HepG2 (cell line): ENCODE results near the gene POU6F1. TPM values are rescaled to one million over a fixed set of nuclear protein-coding genes. Genes with fewer than 3 reads are reported as not detected.
A peak's percentile ranks its signal among the peaks of the same experiment; 100 is the strongest.

Experiments used
- DR1 ChIP-seq: sonication (generic); formaldehyde crosslinking; IDR thresholded peaks from 2 replicates; pipeline ENCODE4 v1.8.0; 2021; ENCODE audit warnings: mild to moderate bottlenecking, missing genetic modification reagents, inconsistent platforms
- FOXP1 ChIP-seq, 2 experiments: fragments of 450-650 bp in 1 of 2; IDR thresholded peaks; 2 replicates each; pipeline ENCODE4 v1.6.1; 2017 to 2018; ENCODE audit warnings: antibody characterized with exemption in 1 of 2
- GTF2F1 ChIP-seq: fragments of 150-350 bp; IDR thresholded peaks from 2 replicates; pipeline ENCODE4 v1.6.1; 2014; ENCODE audit warnings: low read length
- HIVEP1 ChIP-seq: sonication (generic); formaldehyde crosslinking; IDR thresholded peaks from 2 replicates; pipeline ENCODE4 v1.4.0; 2020; ENCODE audit warnings: mild to moderate bottlenecking, missing genetic modification reagents
- MYNN ChIP-seq: sonication (generic); formaldehyde crosslinking; IDR thresholded peaks from 2 replicates; pipeline ENCODE4 v1.4.0; 2020; ENCODE audit warnings: mild to moderate bottlenecking, low read depth, missing genetic modification reagents
- NCOR1 ChIP-seq: fragments of 200-600 bp; sonication (generic); IDR thresholded peaks from 2 replicates; pipeline ENCODE4 v1.7.0; 2017; ENCODE audit warnings: antibody characterized with exemption, low read length, borderline replicate concordance
- SMYD3 ChIP-seq: sonication (generic); formaldehyde crosslinking; IDR thresholded peaks from 2 replicates; pipeline ENCODE4 v1.8.1; 2023; ENCODE audit warnings: mild to moderate bottlenecking, missing genetic modification reagents
- TGIF2 ChIP-seq: IDR thresholded peaks from 2 replicates; pipeline ENCODE4 v1.6.1; 2016; ENCODE audit warnings: control low read depth, missing compliant biosample characterization
- ZNF136 ChIP-seq: sonication (generic); formaldehyde crosslinking; IDR thresholded peaks from 2 replicates; pipeline ENCODE4 v1.8.1; 2022; ENCODE audit warnings: low read depth, mild to moderate bottlenecking, moderate library complexity, missing genetic modification reagents
- ZNF530 ChIP-seq: sonication (generic); formaldehyde crosslinking; IDR thresholded peaks from 2 replicates; pipeline ENCODE4 v1.5.0; 2020; ENCODE audit warnings: low read depth, mild to moderate bottlenecking, missing genetic modification reagents
- ZNF747 ChIP-seq: sonication (generic); formaldehyde crosslinking; IDR thresholded peaks from 2 replicates; pipeline ENCODE4 v1.8.1; 2023; ENCODE audit warnings: missing genetic modification reagents, mild to moderate bottlenecking, borderline replicate concordance
- polyA plus RNA-seq, 8 experiments: library from polyadenylated mRNA; depleted of rRNA in 3 of 8; stranded (reverse) in 7 of 8; unstranded in 1 of 8; fragments of >200 nt; fragmentation: Illumina TruSeq in 4 of 8; extraction: Trizol in 4 of 8; gene quantifications; 2 replicates each; pipeline versions ENCODE4 v1.2.1 to v1.2.3, GENCODE V29; 2011 to 2016; ENCODE audit warnings: low read depth in 4 of 8, missing spikeins in 1 of 8, mixed read lengths in 1 of 8; ENCODE audit not compliant: insufficient read depth in 1 of 8
- total RNA-seq, 5 experiments: library from RNA; depleted of rRNA; stranded (reverse); fragments of >200 nt; fragmentation: Illumina TruSeq; extraction: Trizol; gene quantifications; 2 replicates each; pipeline ENCODE4 v1.2.3, GENCODE V29; 2016; ENCODE audit warnings: low read depth in 1 of 5
- TF ChIP-seq, protein P1 (sequence below): sonication (generic); formaldehyde crosslinking; IDR thresholded peaks from 2 replicates; pipeline ENCODE4 v1.4.0; 2020; ENCODE audit warnings: missing genetic modification reagents
- TF ChIP-seq, protein P2 (sequence below): sonication (generic); formaldehyde crosslinking; conservative IDR thresholded peaks from 2 replicates; pipeline ENCODE4 v1.4.0; 2020; ENCODE audit warnings: missing genetic modification reagents
- TF ChIP-seq, protein P3 (sequence below): sonication (generic); formaldehyde crosslinking; IDR thresholded peaks from 2 replicates; pipeline ENCODE4 v1.9.0; 2021; ENCODE audit warnings: missing genetic modification reagents, borderline replicate concordance
- TF ChIP-seq, protein P4 (sequence below): sonication (generic); formaldehyde crosslinking; IDR thresholded peaks from 2 replicates; pipeline ENCODE4 v1.5.0; 2020; ENCODE audit warnings: missing genetic modification reagents, mild to moderate bottlenecking, borderline replicate concordance
- TF ChIP-seq, protein P5 (sequence below): sonication (generic); formaldehyde crosslinking; IDR thresholded peaks from 2 replicates; pipeline ENCODE4 v1.8.0; 2022; ENCODE audit warnings: mild to moderate bottlenecking, missing genetic modification reagents, moderate library complexity
- TF ChIP-seq, protein P6 (sequence below): sonication (generic); formaldehyde crosslinking; IDR thresholded peaks from 2 replicates; pipeline ENCODE4 v1.4.0; 2020; ENCODE audit warnings: low read depth, missing genetic modification reagents

POU6F1 gene
- total and polyA plus RNA-seq, 2 of the 13 experiments (the other 11 are each of a cell fraction or from before 2014, with no cell fraction given): 0.48 to 0.51 TPM

DNA sequence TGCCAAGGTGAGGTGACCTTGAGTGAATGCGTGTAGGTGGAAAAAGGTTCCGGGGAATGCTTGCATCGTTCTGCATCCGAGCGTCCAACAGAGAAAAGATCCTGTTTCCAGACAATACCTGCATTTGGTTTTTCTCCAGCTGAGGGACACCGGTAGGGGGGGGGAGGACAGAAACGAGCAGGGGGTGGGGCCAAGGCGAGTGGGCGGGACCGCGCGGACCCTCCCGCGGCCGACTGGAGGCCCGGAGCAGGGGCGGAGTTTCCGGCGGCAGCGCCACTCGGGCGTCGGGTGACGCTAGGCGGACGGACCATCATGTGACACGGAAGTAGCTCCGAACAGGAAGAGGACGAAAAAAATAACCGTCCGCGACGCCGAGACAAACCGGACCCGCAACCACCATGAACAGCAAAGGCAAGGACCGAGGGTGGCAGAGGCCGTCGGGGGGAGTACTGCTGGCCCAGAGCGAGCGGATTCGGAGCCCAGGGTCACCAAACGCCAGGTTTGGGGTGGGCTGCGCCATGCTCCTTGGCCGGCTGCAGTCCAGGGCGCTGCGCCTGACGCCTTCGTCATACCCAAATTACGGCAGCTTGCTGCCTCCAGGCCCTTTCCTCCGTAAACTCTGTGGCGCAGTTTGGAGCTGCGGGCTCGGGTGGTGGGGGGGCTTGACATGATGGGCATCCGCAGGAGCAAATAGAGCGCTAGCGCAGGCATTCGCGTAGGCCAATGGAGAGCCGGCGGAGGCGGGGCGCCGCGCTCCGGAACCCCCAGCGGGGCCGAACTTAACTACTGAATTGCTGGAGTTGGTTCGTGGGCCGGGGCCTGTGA lies 20.9 kb upstream of the POU6F1 start, which contains the start of gene DAZAP2 (continued):
- TF ChIP-seq, protein P1, sequence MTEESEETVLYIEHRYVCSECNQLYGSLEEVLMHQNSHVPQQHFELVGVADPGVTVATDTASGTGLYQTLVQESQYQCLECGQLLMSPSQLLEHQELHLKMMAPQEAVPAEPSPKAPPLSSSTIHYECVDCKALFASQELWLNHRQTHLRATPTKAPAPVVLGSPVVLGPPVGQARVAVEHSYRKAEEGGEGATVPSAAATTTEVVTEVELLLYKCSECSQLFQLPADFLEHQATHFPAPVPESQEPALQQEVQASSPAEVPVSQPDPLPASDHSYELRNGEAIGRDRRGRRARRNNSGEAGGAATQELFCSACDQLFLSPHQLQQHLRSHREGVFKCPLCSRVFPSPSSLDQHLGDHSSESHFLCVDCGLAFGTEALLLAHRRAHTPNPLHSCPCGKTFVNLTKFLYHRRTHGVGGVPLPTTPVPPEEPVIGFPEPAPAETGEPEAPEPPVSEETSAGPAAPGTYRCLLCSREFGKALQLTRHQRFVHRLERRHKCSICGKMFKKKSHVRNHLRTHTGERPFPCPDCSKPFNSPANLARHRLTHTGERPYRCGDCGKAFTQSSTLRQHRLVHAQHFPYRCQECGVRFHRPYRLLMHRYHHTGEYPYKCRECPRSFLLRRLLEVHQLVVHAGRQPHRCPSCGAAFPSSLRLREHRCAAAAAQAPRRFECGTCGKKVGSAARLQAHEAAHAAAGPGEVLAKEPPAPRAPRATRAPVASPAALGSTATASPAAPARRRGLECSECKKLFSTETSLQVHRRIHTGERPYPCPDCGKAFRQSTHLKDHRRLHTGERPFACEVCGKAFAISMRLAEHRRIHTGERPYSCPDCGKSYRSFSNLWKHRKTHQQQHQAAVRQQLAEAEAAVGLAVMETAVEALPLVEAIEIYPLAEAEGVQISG (CRISPR knock-in tag): peak; percentile 72
- TF ChIP-seq, protein P2, sequence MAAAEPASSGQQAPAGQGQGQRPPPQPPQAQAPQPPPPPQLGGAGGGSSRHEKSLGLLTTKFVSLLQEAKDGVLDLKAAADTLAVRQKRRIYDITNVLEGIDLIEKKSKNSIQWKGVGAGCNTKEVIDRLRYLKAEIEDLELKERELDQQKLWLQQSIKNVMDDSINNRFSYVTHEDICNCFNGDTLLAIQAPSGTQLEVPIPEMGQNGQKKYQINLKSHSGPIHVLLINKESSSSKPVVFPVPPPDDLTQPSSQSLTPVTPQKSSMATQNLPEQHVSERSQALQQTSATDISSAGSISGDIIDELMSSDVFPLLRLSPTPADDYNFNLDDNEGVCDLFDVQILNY (CRISPR knock-in tag): no peak
- TF ChIP-seq TGIF2 (CRISPR knock-in tag): no peak; the same call in 1 of the 2 replicates
- TF ChIP-seq GTF2F1: peak; percentile 40; the same call in 1 of the 2 replicates
- TF ChIP-seq FOXP1 (IDR thresholded peaks at IDR 0.05): no peak
- no peak for TF ChIP-seq FOXP1 (CRISPR knock-in tag; IDR thresholded peaks at IDR 0.05)
- peak; percentile 37; the same call in 1 of the 2 replicates for TF ChIP-seq NCOR1
- no peak for TF ChIP-seq ZNF747 (CRISPR knock-in tag)
- no peak for TF ChIP-seq ZNF530
- TF ChIP-seq HIVEP1 (CRISPR knock-in tag): no peak
- TF ChIP-seq, protein P3, sequence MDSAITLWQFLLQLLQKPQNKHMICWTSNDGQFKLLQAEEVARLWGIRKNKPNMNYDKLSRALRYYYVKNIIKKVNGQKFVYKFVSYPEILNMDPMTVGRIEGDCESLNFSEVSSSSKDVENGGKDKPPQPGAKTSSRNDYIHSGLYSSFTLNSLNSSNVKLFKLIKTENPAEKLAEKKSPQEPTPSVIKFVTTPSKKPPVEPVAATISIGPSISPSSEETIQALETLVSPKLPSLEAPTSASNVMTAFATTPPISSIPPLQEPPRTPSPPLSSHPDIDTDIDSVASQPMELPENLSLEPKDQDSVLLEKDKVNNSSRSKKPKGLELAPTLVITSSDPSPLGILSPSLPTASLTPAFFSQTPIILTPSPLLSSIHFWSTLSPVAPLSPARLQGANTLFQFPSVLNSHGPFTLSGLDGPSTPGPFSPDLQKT (CRISPR knock-in tag): 0 out of 2 replicates have a peak, but pooled peaks have one; percentile 73
- TF ChIP-seq, protein P4, sequence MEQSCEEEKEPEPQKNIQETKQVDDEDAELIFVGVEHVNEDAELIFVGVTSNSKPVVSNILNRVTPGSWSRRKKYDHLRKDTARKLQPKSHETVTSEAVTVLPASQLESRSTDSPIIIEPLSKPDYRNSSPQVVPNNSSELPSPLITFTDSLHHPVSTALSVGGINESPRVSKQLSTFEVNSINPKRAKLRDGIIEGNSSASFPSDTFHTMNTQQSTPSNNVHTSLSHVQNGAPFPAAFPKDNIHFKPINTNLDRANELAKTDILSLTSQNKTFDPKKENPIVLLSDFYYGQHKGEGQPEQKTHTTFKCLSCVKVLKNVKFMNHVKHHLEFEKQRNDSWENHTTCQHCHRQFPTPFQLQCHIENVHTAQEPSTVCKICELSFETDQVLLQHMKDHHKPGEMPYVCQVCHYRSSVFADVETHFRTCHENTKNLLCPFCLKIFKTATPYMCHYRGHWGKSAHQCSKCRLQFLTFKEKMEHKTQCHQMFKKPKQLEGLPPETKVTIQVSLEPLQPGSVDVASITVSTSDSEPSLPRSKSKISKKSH (CRISPR knock-in tag): peak; percentile 50; the same call in 1 of the 2 replicates
- TF ChIP-seq MYNN (CRISPR knock-in tag): no peak
- TF ChIP-seq, protein P5, sequence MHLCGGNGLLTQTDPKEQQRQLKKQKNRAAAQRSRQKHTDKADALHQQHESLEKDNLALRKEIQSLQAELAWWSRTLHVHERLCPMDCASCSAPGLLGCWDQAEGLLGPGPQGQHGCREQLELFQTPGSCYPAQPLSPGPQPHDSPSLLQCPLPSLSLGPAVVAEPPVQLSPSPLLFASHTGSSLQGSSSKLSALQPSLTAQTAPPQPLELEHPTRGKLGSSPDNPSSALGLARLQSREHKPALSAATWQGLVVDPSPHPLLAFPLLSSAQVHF: no peak
- no peak; the same call in 1 of the 2 replicates for TF ChIP-seq SMYD3 (CRISPR knock-in tag)
- no peak for TF ChIP-seq DR1 (CRISPR knock-in tag)
- TF ChIP-seq, protein P6, sequence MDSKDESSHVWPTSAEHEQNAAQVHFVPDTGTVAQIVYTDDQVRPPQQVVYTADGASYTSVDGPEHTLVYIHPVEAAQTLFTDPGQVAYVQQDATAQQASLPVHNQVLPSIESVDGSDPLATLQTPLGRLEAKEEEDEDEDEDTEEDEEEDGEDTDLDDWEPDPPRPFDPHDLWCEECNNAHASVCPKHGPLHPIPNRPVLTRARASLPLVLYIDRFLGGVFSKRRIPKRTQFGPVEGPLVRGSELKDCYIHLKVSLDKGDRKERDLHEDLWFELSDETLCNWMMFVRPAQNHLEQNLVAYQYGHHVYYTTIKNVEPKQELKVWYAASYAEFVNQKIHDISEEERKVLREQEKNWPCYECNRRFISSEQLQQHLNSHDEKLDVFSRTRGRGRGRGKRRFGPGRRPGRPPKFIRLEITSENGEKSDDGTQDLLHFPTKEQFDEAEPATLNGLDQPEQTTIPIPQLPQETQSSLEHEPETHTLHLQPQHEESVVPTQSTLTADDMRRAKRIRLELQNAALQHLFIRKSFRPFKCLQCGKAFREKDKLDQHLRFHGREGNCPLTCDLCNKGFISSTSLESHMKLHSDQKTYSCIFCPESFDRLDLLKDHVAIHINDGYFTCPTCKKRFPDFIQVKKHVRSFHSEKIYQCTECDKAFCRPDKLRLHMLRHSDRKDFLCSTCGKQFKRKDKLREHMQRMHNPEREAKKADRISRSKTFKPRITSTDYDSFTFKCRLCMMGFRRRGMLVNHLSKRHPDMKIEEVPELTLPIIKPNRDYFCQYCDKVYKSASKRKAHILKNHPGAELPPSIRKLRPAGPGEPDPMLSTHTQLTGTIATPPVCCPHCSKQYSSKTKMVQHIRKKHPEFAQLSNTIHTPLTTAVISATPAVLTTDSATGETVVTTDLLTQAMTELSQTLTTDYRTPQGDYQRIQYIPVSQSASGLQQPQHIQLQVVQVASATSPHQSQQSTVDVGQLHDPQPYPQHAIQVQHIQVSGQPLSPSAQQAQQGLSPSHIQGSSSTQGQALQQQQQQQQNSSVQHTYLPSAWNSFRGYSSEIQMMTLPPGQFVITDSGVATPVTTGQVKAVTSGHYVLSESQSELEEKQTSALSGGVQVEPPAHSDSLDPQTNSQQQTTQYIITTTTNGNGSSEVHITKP (CRISPR knock-in tag): no peak
- no peak for TF ChIP-seq ZNF136 (CRISPR knock-in tag)
